Small intestine (tissue), 7 donors: ENCODE data around the gene AIG1. TPM values are rescaled to one million over a fixed set of nuclear protein-coding genes. Genes with fewer than 3 reads are reported as not detected.

ENCODE experiments used
- DNase-seq, 2 donors: peaks; one replicate each; pipeline versions ENCODE4 v3.0.0 to v3.0.0-alpha.2; 2013
- FAIRE-seq: peaks from 2 replicates; lab custom pipeline; 2012; peaks lifted over from hg19 to GRCh38; lab: Jason Lieb, UNC
- H3K27ac ChIP-seq, 3 donors: one replicate each; pipeline ENCODE4 v1.5.1; 2013; ENCODE audit warnings: low read length in 2 of 3, mild to moderate bottlenecking in 2 of 3, control low read depth in 1 of 3, inconsistent platforms in 1 of 3, low read depth in 1 of 3, moderate library complexity in 1 of 3
- H3K27me3 ChIP-seq, 3 donors: one replicate each; pipeline ENCODE4 v1.6.1; 2013; ENCODE audit warnings: low read length in 3 of 3, inconsistent platforms in 1 of 3; ENCODE audit not compliant: control insufficient read depth in 3 of 3, insufficient read depth in 3 of 3
- H3K36me3 ChIP-seq, 3 donors: one replicate each; pipeline ENCODE4 v1.6.1; 2013; ENCODE audit warnings: low read length in 3 of 3, inconsistent platforms in 1 of 3, low read depth in 1 of 3, mild to moderate bottlenecking in 1 of 3, moderate library complexity in 1 of 3; ENCODE audit not compliant: control insufficient read depth in 3 of 3, insufficient read depth in 2 of 3
- H3K4me1 ChIP-seq, 3 donors: one replicate each; pipeline ENCODE4 v1.6.1; 2013; ENCODE audit warnings: low read length in 2 of 3, inconsistent platforms in 1 of 3, low read depth in 1 of 3, mild to moderate bottlenecking in 1 of 3, moderate library complexity in 1 of 3; ENCODE audit not compliant: control insufficient read depth in 3 of 3, insufficient read depth in 2 of 3
- H3K4me3 ChIP-seq, 3 donors: one replicate each; pipeline ENCODE4 v1.5.1; 2013; ENCODE audit warnings: low read length in 3 of 3, control low read depth in 1 of 3, inconsistent platforms in 1 of 3, low read depth in 1 of 3, mild to moderate bottlenecking in 1 of 3, moderate library complexity in 1 of 3
- H3K9me3 ChIP-seq, 2 donors: one replicate each; pipeline ENCODE4 v1.6.1; 2013; ENCODE audit warnings: low read depth in 1 of 2, low read length in 1 of 2; ENCODE audit not compliant: control insufficient read depth in 2 of 2, insufficient read depth in 1 of 2
- WGBS, 3 donors: extraction: QIAGEN DNeasy Blood & Tissue Kit; methylation state at CpG; one replicate each; pipeline ENCODE4 v1.1.7; 2013; 5-methylcytosine and 5-hydroxymethylcytosine counted together
- polyA plus RNA-seq, 4 donors: library from polyadenylated mRNA; stranded (reverse) in 3 of 4; unstranded in 1 of 4; fragments of 200-250 nt in 3 of 4; fragments of 120-200 nt in 1 of 4; gene quantifications; one replicate each; pipeline versions ENCODE4 v1.2.1 to v1.2.3, GENCODE V29; 2013
- donor health status: healthy with polysubstance abuse.
- donor health status: control.
- donor health status: control.
- donor health status: Bipolar disorder and iron deficiency.
- donor health status: healthy.

AIG1 gene
- polyA plus RNA-seq, 4 donors = 56.6 to 244 (median 79.0) TPM

- Histone ChIP-seq H3K27me3 (no peaks in the 10 kb centered on the region), H3K36me3 (no peaks in the 10 kb centered on the region), H3K9me3 (no peaks in the 10 kb centered on the region), H3K4me3 (no peak overlapping the region), H3K4me1 (no peaks in the 10 kb centered on the region), H3K27ac (no peak overlapping the region)
- DNase-seq (no peak), FAIRE-seq (no peak)
- 91 to 96% (median 91%) methylated on average over 3 of the region's 3 CpGs for WGBS, 3 donors
Measured at GRCh38 chr6:143376375-143376774, 315.7 kb downstream of the AIG1 start.

- Histone ChIP-seq H3K36me3 (no peaks in the 10 kb centered on the region), H3K4me3 (no peak overlapping the region), H3K27me3 (no peaks in the 10 kb centered on the region), H3K4me1 (no peaks in the 10 kb centered on the region), H3K9me3 (no peaks in the 10 kb centered on the region), H3K27ac (no peak overlapping the region)
- FAIRE-seq = no peak
- DNase-seq = no peak
Measured at GRCh38 chr6:143376861-143377260, 316.2 kb downstream of the AIG1 start.

- Histone ChIP-seq H3K27ac (no peak overlapping the region), H3K9me3 (peaks cover 0 to 4% of the 10 kb centered on the region in 2 donors), H3K4me1 (no peaks in the 10 kb centered on the region), H3K4me3 (no peak overlapping the region), H3K36me3 (no peaks in the 10 kb centered on the region), H3K27me3 (no peaks in the 10 kb centered on the region)
- 74 to 91% (median 80%) methylated on average over 2 of the region's 2 CpGs for WGBS, 3 donors
- DNase-seq = no peak
- FAIRE-seq = no peak
Measured at GRCh38 chr6:143385636-143386035, 324.9 kb downstream of the AIG1 start.

GRCh38 chr6:143390278-143390677 is 329.6 kb downstream of the AIG1 start:
- Histone ChIP-seq H3K4me1 (no peaks in the 10 kb centered on the region), H3K27ac (no peak overlapping the region), H3K36me3 (no peaks in the 10 kb centered on the region), H3K9me3 (no peaks in the 10 kb centered on the region), H3K4me3 (no peak overlapping the region), H3K27me3 (no peaks in the 10 kb centered on the region)
- FAIRE-seq (no peak), DNase-seq (no peak)
- WGBS, 3 donors = 85 to 87% (median 87%) methylated on average over 3 of the region's 3 CpGs

Other genes with a start within 250 kb of the AIG1 start
- 1 to 10 TPM; 1.9 to 7.1 (median 3.1) TPM for gene HIVEP2, start 115.7 kb upstream of the AIG1 start, polyA plus RNA-seq